Measurements from ENCODE around the gene PLK5.

PLK5 gene

GRCh38 chr19:1577929-1578618, 54.2 kb downstream of the PLK5 start:
- DNase-seq (ENCODE audit: low read depth), result no peak
- no peak for TF ChIP-seq CTCF (IDR thresholded peaks at IDR 0.05; ENCODE audit: control insufficient read depth, extremely low read depth, insufficient read depth)
- no peak overlapping the region for H3K4me3 ChIP-seq (ENCODE audit: low read depth, low read length)

- DNase-seq (ENCODE audit: low read depth), result no peak
- no peak overlapping the region for H3K4me3 ChIP-seq (ENCODE audit: low read depth, low read length)
- no peak for TF ChIP-seq CTCF (IDR thresholded peaks at IDR 0.05; ENCODE audit: control insufficient read depth, extremely low read depth, insufficient read depth)
Measured at GRCh38 chr19:1579222-1579621, 55.3 kb downstream of the PLK5 start.

- DNase-seq (ENCODE audit: low read depth), result no peak
- TF ChIP-seq CTCF (IDR thresholded peaks at IDR 0.05; ENCODE audit: control insufficient read depth, extremely low read depth, insufficient read depth), result no peak
- H3K4me3 ChIP-seq (ENCODE audit: low read depth, low read length), result no peak overlapping the region
Measured at GRCh38 chr19:1580382-1580781, 56.5 kb downstream of the PLK5 start.

- no peak for TF ChIP-seq CTCF (IDR thresholded peaks at IDR 0.05; ENCODE audit: control insufficient read depth, extremely low read depth, insufficient read depth)
- no peak for DNase-seq (ENCODE audit: low read depth)
- H3K4me3 ChIP-seq (ENCODE audit: low read depth, low read length), result no peak overlapping the region
Measured at GRCh38 chr19:1580957-1581356, 57.1 kb downstream of the PLK5 start.

GRCh38 chr19:1582201-1582600, 58.3 kb downstream of the PLK5 start:
- no peak for TF ChIP-seq CTCF (IDR thresholded peaks at IDR 0.05; ENCODE audit: control insufficient read depth, extremely low read depth, insufficient read depth)
- no peak for DNase-seq (ENCODE audit: low read depth)
- H3K4me3 ChIP-seq (ENCODE audit: low read depth, low read length), result no peak overlapping the region

GRCh38 chr19:1584500-1585242, 60.8 kb downstream of the PLK5 start:
- H3K4me3 ChIP-seq (ENCODE audit: low read depth, low read length), result no peak overlapping the region
- TF ChIP-seq CTCF (IDR thresholded peaks at IDR 0.05; ENCODE audit: control insufficient read depth, extremely low read depth, insufficient read depth), result no peak
- DNase-seq (ENCODE audit: low read depth), result no peak
